ENCODE results near the gene MYG1.
"Not testable (repeated sequence)": the region's sequence is repeated elsewhere in the genome, so short reads cannot be mapped to it uniquely, and the experiment has no call there.

The MYG1 gene

DNA sequence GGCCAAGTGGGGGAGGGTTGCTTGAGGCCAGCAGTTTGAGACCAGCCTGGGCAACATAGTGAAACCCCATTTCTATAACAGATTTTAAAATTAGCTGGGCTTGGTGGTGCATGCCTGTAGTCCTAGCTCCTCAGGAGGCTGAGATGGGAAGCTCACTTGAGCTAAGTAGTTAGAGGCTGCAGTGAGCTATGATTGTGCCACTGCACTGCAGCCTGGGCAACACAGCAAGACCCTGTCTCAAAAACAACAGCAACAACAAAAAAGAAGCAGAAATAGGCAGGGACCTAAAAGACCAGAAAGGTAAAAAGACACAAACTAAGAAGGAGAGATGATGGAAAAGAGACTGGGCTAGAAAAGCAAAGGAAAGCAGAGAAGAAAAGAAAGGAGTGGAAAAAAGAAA lies 32.8 kb downstream of the MYG1 start:
- not testable (repeated sequence) for H3K36me3 ChIP-seq (ENCODE audit: control insufficient read depth, insufficient read depth, low read length, severe bottlenecking); H3K4me3 ChIP-seq (ENCODE audit: low read length); H3K4me1 ChIP-seq (ENCODE audit: control insufficient read depth, insufficient read depth, low read length); H3K9me3 ChIP-seq (ENCODE audit: control insufficient read depth, low read length); H3K9ac ChIP-seq (ENCODE audit: low read length); DNase-seq (ENCODE audit: low read depth)
- H3K27me3 ChIP-seq (replicated peaks; ENCODE audit: control insufficient read depth, insufficient read depth, low read length), result peaks cover 62% of the 10 kb centered on the region

DNA sequence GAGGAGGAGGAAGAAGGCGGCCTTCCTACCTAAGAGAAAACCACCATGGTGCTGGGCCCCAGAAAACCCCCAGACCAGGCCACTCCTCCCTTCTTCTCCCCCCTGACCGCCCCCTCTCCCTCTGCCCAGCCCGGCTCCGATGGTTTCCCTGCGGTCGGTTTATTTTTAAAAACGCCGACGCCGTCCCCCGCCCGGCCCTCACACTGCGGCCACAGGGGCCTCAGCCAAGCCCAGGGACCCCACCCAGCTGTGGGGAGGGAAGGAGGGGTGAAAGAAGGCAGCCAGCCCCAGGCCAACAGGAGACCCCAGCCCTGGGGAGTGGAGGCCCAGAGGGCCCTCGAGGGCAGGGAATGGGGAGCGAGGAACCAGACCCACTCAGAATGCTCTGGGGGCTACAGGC lies 33.2 kb downstream of the MYG1 start:
- H3K4me1 ChIP-seq (ENCODE audit: control insufficient read depth, insufficient read depth, low read length), result no peaks in the 10 kb centered on the region
- no peak for DNase-seq (ENCODE audit: low read depth)
- no peak overlapping the region for H3K4me3 ChIP-seq (ENCODE audit: low read length)
- no peaks in the 10 kb centered on the region for H3K9me3 ChIP-seq (ENCODE audit: control insufficient read depth, low read length)
- peaks cover 66% of the 10 kb centered on the region for H3K27me3 ChIP-seq (replicated peaks; ENCODE audit: control insufficient read depth, insufficient read depth, low read length)
- H3K36me3 ChIP-seq (ENCODE audit: control insufficient read depth, insufficient read depth, low read length, severe bottlenecking), result no peaks in the 10 kb centered on the region
- no peak overlapping the region for H3K9ac ChIP-seq (ENCODE audit: low read length)

DNA sequence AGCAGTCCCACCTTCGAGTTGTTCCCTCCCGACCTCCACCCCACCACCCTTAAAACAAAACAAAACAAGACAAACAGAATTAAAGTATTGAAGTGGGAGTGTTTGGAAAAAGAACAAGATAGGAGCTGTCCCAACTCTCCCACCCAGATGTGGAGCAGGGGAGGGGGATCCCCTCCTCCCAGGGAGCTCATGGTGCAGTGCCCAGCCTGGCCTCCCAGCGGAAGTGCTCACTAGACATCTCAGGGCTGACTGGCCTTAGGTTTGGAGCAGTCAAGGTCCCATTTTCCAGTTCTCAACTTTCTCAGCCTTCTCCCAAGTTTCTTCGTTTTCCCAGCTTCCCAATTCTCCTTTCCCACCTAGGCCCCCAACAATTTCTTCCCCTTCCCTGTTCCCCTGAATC lies 33.8 kb downstream of the MYG1 start:
- Histone ChIP-seq H3K9me3 (ENCODE audit: control insufficient read depth, low read length) (no peaks in the 10 kb centered on the region), H3K9ac (ENCODE audit: low read length) (no peak overlapping the region), H3K4me3 (ENCODE audit: low read length) (no peak overlapping the region), H3K27me3 (replicated peaks; ENCODE audit: control insufficient read depth, insufficient read depth, low read length) (peaks cover 71% of the 10 kb centered on the region), H3K4me1 (ENCODE audit: control insufficient read depth, insufficient read depth, low read length) (no peaks in the 10 kb centered on the region), H3K36me3 (ENCODE audit: control insufficient read depth, insufficient read depth, low read length, severe bottlenecking) (no peaks in the 10 kb centered on the region)
- no peak for DNase-seq (ENCODE audit: low read depth)

DNA sequence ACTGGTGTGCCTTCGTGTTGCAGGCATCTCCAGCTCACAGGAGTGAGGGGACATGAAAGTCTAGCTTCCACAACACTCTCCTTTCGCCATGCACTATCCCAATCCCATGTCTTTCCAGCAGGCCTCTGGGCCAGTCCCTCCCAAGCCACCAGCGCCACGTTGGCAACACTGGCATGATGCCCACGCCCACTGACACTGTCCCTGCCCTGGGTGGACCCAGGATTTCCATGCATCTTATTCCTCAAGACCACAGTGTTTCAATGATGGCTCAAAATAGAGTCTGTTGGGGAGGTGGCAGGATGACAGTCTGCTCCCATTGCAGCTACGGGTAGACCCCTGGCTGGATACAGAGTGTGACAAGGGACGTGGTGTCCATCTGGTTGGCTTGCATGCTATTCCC lies 34.4 kb downstream of the MYG1 start:
- H3K27me3 ChIP-seq (replicated peaks; ENCODE audit: control insufficient read depth, insufficient read depth, low read length), result peaks cover 75% of the 10 kb centered on the region
- H3K4me1 ChIP-seq (ENCODE audit: control insufficient read depth, insufficient read depth, low read length), result no peaks in the 10 kb centered on the region
- no peak overlapping the region for H3K9ac ChIP-seq (ENCODE audit: low read length)
- no peak for DNase-seq (ENCODE audit: low read depth)
- H3K4me3 ChIP-seq (ENCODE audit: low read length), result no peak overlapping the region
- H3K9me3 ChIP-seq (ENCODE audit: control insufficient read depth, low read length), result no peaks in the 10 kb centered on the region
- no peaks in the 10 kb centered on the region for H3K36me3 ChIP-seq (ENCODE audit: control insufficient read depth, insufficient read depth, low read length, severe bottlenecking)

GRCh38 chr12:53334822-53335221 lies 35.3 kb downstream of the MYG1 start:
- Histone ChIP-seq H3K27me3 (replicated peaks; ENCODE audit: control insufficient read depth, insufficient read depth, low read length) (peaks cover 72% of the 10 kb centered on the region), H3K9ac (ENCODE audit: low read length) (no peak overlapping the region), H3K9me3 (ENCODE audit: control insufficient read depth, low read length) (no peaks in the 10 kb centered on the region), H3K4me1 (ENCODE audit: control insufficient read depth, insufficient read depth, low read length) (no peaks in the 10 kb centered on the region), H3K36me3 (ENCODE audit: control insufficient read depth, insufficient read depth, low read length, severe bottlenecking) (no peaks in the 10 kb centered on the region), H3K4me3 (ENCODE audit: low read length) (no peak overlapping the region)
- DNase-seq (ENCODE audit: low read depth), result no peak

DNA sequence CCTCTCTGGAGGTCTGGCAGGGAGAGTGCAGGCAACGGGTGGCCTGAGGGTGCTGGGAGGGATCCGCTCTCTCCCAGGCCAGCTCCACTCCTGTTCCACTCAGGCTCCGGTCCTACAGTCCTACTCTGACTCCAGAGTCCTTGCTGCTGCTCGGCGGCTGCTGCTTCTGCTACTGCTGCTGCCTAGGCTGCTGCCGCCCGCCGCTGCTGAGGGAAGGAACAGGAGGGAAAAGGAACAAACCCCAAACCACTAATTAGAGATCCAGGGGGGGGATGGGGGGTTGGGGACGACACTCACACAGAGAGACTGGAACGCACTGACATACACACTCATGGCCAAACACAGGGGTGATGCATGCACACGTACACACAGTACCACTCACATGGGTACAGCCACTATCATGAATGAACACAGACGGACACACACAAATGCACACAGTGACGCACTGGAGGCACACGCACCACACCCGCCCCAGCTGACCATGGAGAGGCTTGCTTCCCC lies 36.7 kb downstream of the MYG1 start, which contains the start of gene SP7:
TSS of gene SP7 (minus strand) at position 174 of the 501 bp plus-strand sequence. CDS start 708 bp downstream, outside the sequence.
- H3K27me3 ChIP-seq (replicated peaks; ENCODE audit: control insufficient read depth, insufficient read depth, low read length), result peaks cover 71% of the 10 kb centered on the region
- no peak within 1 kb of the TSS for H3K4me3 ChIP-seq (ENCODE audit: low read length)
- DNase-seq (ENCODE audit: low read depth), result no peak
- no peaks in the 10 kb centered on the region for H3K9me3 ChIP-seq (ENCODE audit: control insufficient read depth, low read length)
- H3K4me1 ChIP-seq (ENCODE audit: control insufficient read depth, insufficient read depth, low read length), result no peaks in the 10 kb centered on the region
- H3K9ac ChIP-seq (ENCODE audit: low read length), result no peak within 1 kb of the TSS
- no peaks in the 10 kb centered on the region for H3K36me3 ChIP-seq (ENCODE audit: control insufficient read depth, insufficient read depth, low read length, severe bottlenecking)

- H3K36me3 ChIP-seq (ENCODE audit: control insufficient read depth, insufficient read depth, low read length, severe bottlenecking), result no peaks in the 10 kb centered on the region
- H3K9me3 ChIP-seq (ENCODE audit: control insufficient read depth, low read length), result no peaks in the 10 kb centered on the region
- peaks cover 59% of the 10 kb centered on the region for H3K27me3 ChIP-seq (replicated peaks; ENCODE audit: control insufficient read depth, insufficient read depth, low read length)
- H3K4me1 ChIP-seq (ENCODE audit: control insufficient read depth, insufficient read depth, low read length), result no peaks in the 10 kb centered on the region
- no peak overlapping the region for H3K4me3 ChIP-seq (ENCODE audit: low read length)
- DNase-seq (ENCODE audit: low read depth), result no peak
- H3K9ac ChIP-seq (ENCODE audit: low read length), result no peak overlapping the region
Observed at GRCh38 chr12:53338017-53338416, 38.5 kb downstream of the MYG1 start.

DNA sequence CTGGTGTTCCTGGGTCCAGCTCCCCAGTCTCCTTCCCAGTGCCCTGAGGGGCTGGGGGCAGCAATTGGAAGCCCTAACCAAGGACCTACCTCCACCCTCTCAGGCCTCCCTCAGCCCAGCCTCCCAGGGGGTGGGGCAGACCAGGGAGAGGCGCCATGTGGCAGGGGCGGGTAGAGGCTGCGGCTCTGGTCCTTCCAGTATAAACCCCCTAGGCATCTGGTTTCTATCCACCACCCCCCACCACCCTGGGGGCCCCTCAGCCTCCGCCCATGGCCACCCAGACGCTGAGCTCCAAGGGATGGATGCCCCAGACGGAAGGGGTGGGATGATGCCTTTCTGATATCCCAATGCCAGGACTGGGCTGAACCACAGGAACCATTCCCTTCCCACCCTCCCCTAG lies 39.4 kb downstream of the MYG1 start:
- Histone ChIP-seq H3K4me3 (ENCODE audit: low read length) (no peak overlapping the region), H3K36me3 (ENCODE audit: control insufficient read depth, insufficient read depth, low read length, severe bottlenecking) (no peaks in the 10 kb centered on the region), H3K27me3 (replicated peaks; ENCODE audit: control insufficient read depth, insufficient read depth, low read length) (peaks cover 50% of the 10 kb centered on the region), H3K9ac (ENCODE audit: low read length) (no peak overlapping the region), H3K4me1 (ENCODE audit: control insufficient read depth, insufficient read depth, low read length) (no peaks in the 10 kb centered on the region), H3K9me3 (ENCODE audit: control insufficient read depth, low read length) (no peaks in the 10 kb centered on the region)
- no peak for DNase-seq (ENCODE audit: low read depth)

DNA sequence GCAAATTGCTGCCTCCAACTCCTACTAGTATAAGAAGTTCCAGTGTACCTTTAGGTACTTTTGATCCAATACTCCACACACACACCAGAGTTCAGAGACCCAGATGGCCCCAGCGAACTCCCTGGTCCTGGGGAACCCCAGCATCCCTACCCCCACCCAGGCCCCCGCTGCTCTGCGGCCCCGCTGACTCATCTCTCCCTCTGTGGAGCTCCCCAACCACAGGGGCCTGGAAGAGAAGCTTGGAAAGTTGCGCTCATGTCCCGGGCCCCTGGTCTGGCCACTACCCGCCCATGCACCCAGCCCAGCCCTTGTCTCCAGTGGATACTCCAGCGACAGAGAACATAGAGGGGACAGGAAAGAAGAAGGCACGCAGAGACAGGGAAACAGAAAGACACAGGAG lies 40.9 kb downstream of the MYG1 start:
- DNase-seq (ENCODE audit: low read depth), result no peak
- Histone ChIP-seq H3K4me1 (ENCODE audit: control insufficient read depth, insufficient read depth, low read length) (peaks cover 5% of the 10 kb centered on the region), H3K4me3 (ENCODE audit: low read length) (no peak overlapping the region), H3K27me3 (replicated peaks; ENCODE audit: control insufficient read depth, insufficient read depth, low read length) (peaks cover 37% of the 10 kb centered on the region), H3K36me3 (ENCODE audit: control insufficient read depth, insufficient read depth, low read length, severe bottlenecking) (no peaks in the 10 kb centered on the region), H3K9ac (ENCODE audit: low read length) (no peak overlapping the region), H3K9me3 (ENCODE audit: control insufficient read depth, low read length) (no peaks in the 10 kb centered on the region)

- no peaks in the 10 kb centered on the region for H3K36me3 ChIP-seq (ENCODE audit: control insufficient read depth, insufficient read depth, low read length, severe bottlenecking)
- no peaks in the 10 kb centered on the region for H3K9me3 ChIP-seq (ENCODE audit: control insufficient read depth, low read length)
- H3K9ac ChIP-seq (ENCODE audit: low read length), result no peak overlapping the region
- no peak for DNase-seq (ENCODE audit: low read depth)
- no peak overlapping the region for H3K4me3 ChIP-seq (ENCODE audit: low read length)
- H3K4me1 ChIP-seq (ENCODE audit: control insufficient read depth, insufficient read depth, low read length), result peaks cover 14% of the 10 kb centered on the region
- H3K27me3 ChIP-seq (replicated peaks; ENCODE audit: control insufficient read depth, insufficient read depth, low read length), result peaks cover 13% of the 10 kb centered on the region
Observed at GRCh38 chr12:53343449-53343848, 44.0 kb downstream of the MYG1 start.

DNA sequence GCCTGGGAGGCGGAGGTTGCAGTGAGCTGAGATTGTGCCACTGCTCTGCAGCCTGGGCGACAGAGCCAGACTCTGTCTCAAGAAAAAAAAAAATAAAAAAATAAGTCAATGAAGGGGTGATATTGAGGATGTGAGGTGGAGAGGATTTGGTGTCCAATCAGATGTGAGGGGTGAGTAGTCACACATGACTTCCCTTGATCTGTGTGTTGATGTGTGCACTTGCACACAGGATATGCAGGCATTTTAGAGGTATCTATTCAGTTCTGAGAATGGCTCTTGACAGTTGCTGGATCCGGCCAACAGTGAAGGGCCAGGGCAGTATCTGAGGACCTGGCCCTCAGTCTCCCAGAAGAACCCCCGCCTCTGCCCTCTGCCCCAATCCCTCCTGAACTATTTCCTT lies 44.5 kb downstream of the MYG1 start:
- Histone ChIP-seq H3K4me3 (ENCODE audit: low read length) (no peak overlapping the region), H3K27me3 (replicated peaks; ENCODE audit: control insufficient read depth, insufficient read depth, low read length) (peaks cover 9% of the 10 kb centered on the region)

DNA sequence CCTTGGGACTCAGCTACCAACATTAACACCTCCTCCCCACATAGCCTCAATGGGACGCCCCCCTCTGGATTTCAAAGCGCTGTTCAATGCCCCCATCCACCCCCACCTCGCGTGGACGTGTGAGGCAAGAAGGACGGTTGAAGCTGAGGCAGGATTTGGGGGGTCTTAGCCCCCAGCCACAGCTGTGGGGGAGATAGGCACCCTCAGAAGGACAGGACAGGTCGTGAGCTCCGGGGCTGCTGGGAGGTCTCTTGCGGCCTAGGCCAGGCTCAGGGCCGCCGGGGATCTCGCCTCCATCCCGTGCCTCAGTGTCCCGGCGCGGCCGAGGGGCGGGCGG lies 45.0 kb downstream of the MYG1 start:
- no peaks in the 10 kb centered on the region for H3K36me3 ChIP-seq (ENCODE audit: control insufficient read depth, insufficient read depth, low read length, severe bottlenecking)
- no peak for DNase-seq (ENCODE audit: low read depth)
- peaks cover 9% of the 10 kb centered on the region for H3K27me3 ChIP-seq (replicated peaks; ENCODE audit: control insufficient read depth, insufficient read depth, low read length)
- no peaks in the 10 kb centered on the region for H3K9me3 ChIP-seq (ENCODE audit: control insufficient read depth, low read length)
- H3K4me1 ChIP-seq (ENCODE audit: control insufficient read depth, insufficient read depth, low read length), result peaks cover 21% of the 10 kb centered on the region
- peak overlapping the region; percentile 65 for H3K9ac ChIP-seq (ENCODE audit: low read length)
- H3K4me3 ChIP-seq (ENCODE audit: low read length), result peak overlapping the region; percentile 87

More for the DNA sequence above, 44.5 kb downstream of the MYG1 start:
- DNase-seq (ENCODE audit: low read depth), result no peak
- H3K9ac ChIP-seq (ENCODE audit: low read length), result no peak overlapping the region
- H3K36me3 ChIP-seq (ENCODE audit: control insufficient read depth, insufficient read depth, low read length, severe bottlenecking), result no peaks in the 10 kb centered on the region
- no peaks in the 10 kb centered on the region for H3K9me3 ChIP-seq (ENCODE audit: control insufficient read depth, low read length)
- peaks cover 20% of the 10 kb centered on the region for H3K4me1 ChIP-seq (ENCODE audit: control insufficient read depth, insufficient read depth, low read length)
